ENCODE measurements around the gene CCDC7. TPM values are rescaled to one million over a fixed set of nuclear protein-coding genes. Genes with fewer than 3 reads are reported as not detected.
"Not testable (repeated sequence)": the region's sequence is repeated elsewhere in the genome, so short reads cannot be mapped to it uniquely, and the experiment has no call there.

CCDC7 gene
- 5.4 and 6.9 TPM in 2 replicates for total RNA-seq (2014; rRNA removed; shearing (Covaris generic))
- polyA plus RNA-seq (2014; cell fraction: nucleus; rRNA removed) = 3.6 and 10.6 TPM in 2 replicates

DNA sequence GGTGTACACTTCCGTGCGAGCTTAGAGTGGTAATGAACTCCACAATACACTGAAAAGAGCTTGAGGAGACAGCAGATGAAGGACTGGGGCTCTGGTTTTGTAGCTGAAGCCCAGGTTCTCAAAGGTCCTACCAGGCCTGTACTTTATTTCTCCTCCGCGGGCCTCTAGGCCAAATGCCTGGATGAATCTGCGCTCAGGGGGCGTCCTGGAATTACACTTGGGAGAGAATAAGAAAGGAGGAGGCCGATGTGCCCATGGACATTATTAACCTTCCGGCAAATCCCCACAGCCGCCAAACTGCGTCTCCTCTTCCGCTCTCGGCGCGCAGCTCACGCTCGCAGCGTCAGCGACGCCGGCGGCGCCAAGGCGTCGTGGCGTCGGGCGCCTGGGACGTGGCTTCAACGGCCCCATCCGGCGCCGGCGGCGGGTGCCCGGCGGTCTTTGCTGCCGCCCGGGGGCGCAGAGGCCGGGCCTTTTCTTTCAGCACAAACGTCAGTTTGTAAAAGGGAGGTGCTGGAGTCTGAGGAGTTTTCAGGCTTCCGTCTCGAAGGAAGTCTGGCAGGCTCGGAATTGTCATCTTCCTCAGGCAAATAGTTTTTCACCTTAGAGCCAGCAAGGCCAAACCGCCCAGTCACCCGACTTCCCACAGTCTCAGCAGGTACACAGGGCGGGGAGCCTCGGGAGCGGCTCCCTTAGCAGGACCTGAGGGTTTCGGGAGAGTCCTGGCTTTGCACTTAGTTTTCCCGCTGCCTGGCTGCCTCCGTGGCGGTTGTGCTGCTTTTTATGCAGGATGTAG is at the start of gene CCDC7:
CCDC7 (plus strand) TSS at position 401 of the 796 bp plus-strand sequence. CDS start 5,503 bp downstream, outside the sequence.
- DNase-seq (ENCODE audit: extremely low read depth, low read depth) = peak; percentile 77

GRCh38 chr10:32397163-32397562 is 48.8 kb upstream of the CCDC7 start:
- not testable (repeated sequence) for DNase-seq (ENCODE audit: extremely low read depth, low read depth)

GRCh38 chr10:32399720-32400119 is 46.2 kb upstream of the CCDC7 start:
- not testable (repeated sequence) for DNase-seq (ENCODE audit: extremely low read depth, low read depth)

DNA sequence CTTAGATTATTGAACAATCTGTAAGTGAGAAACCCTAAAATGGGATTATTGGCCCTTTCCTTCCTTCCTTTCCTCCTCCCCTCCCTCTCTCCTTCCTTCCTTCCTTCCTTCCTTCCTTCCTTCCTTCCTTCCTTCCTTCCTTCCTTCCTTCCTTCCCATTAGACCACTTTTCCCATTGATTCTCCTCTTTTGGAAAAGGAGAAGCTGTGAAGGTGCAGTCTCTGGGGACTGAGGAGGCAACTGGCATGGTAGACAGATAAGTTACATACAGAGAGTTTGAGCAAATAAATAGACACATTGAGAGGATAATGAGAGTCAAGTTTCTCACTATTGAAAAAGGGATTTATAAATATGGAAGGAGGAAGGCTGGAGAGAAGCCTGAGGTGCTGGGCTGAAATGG is 45.0 kb upstream of the CCDC7 start:
- no peak for DNase-seq (ENCODE audit: extremely low read depth, low read depth)

DNA sequence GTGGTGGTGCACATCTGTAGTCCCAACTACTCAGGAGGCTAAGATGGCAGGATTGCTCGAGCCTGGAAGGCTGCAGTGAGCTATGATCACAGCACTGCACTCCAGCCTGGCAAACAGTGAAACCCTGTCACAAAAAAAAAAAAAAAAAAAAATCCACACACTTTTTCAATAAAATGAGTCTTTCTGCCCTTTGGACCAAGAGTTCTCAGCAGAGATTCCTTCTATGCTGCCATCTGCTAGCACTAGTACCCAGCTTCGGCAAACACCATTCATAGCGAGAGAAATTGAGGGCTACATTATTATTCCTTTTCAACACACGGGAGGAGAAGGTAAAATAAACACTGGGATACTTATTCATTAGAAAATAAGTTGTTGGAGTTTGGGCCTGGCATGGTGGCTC is 43.4 kb upstream of the CCDC7 start:
- no peak for DNase-seq (ENCODE audit: extremely low read depth, low read depth)

DNA sequence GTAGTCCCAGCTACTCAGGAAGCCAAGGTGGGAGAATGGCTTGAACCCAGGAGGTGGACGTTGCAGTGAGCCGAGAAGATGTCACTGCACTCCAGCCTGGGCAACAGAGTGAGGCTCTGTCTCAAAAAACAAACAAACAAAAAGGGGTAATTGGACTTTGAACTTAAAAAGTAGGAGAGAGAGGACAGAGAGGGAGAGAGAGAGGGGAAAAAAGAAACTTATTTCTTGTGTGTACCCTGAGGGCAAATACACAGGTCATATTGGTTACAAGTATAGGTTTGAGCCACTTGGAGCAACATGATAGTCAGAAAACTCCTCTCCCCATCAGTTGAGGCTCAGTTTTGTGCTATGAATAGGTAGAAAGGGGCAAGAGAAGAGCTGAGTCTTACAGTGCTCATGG is 42.8 kb upstream of the CCDC7 start:
- no peak for DNase-seq (ENCODE audit: extremely low read depth, low read depth)

DNA sequence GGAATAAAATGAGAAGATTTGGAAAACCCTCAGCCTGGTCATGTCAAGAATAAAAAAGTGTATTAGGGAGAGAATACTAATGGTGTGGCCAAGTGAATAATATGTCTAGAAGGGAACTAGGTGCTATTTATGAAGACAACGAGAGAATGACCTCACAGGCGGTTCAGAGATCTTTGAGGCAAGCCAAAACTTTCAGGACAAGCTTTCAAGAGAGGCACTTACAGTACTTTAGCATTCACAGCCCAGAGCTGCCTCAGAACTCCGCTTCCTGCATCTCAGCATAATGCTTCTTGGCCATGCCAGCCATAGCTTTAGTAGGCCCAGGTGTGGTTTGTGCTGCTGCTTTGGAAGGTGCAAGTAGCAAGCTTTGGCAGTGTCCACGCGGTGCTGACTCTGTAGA is 37.2 kb upstream of the CCDC7 start:
- no peak for DNase-seq (ENCODE audit: extremely low read depth, low read depth)

DNA sequence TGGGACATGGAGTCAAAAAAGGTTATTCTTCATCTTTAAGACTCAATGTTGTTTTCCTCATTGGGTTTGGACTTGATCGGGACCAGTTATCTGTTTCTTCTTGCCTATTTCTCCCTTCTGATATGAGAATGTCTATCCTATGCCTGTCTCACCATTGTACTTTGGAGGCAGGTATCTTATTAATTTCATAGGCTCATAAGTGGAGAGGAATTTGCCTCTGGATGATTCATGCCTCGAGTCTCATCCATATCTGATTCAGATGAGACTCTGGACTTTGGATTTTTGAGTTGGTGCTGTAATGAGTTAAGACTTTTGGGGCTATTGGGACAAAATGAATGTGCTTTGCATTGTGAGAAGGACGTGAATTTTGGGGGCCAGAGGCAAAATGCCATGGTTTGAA is 36.2 kb upstream of the CCDC7 start:
- no peak for DNase-seq (ENCODE audit: extremely low read depth, low read depth)

- no peak for DNase-seq (ENCODE audit: extremely low read depth, low read depth)
These were observed 35.4 kb upstream of the CCDC7 start for GRCh38 chr10:32410569-32410968.

DNA sequence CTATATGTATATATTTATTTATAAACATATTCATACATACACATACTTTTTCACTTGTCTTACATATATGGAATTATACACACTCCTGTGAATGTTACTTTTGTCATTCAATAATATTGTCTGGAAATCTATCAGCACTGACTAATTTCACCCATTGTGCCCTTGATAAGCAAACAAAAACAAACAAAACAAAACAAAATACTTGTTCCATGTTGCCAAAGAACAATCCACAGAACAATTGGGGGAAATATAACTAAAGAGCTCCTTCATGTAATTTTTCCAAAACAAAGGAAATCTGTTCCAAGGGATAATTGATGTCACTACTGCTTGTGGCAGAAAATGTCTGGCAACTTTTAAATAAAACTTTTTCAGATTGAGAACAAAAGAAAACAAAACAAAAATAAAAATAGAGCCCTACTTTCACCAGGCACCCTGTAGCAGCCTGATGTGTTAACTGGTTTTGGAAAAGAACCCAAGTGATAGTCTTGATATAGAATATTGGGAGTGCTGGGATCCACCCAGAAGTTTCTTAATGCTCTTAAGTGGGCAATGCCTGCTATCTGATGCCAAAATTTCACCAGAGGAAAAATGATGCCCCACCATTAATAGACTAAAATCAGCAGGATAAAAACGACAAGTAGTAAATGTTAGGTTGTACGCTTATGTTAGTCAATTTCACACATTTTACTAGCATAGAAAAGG is 34.0 kb upstream of the CCDC7 start:
- no peak for DNase-seq (ENCODE audit: extremely low read depth, low read depth)

GRCh38 chr10:32412499-32412853 is 33.5 kb upstream of the CCDC7 start:
- DNase-seq (ENCODE audit: extremely low read depth, low read depth) = no peak

DNA sequence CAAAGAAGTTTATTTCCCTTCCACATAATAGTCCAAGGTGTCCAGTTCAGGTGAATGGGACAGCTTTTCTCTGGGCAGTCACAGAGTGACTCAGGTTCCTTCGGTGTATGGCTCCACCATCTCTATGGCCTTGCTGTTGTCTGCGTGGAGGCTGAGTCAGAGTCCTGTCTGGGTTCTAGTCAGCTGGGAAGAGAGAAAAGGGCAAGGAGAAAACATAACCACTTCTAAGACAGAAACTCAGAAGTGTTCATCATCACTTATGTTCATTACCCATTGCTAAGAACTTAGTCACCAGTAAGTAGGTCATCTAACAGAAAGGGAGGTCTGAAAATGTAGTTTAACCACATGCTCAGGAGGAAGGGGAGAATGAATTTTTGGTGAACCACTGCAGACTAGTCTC is 32.4 kb upstream of the CCDC7 start:
- DNase-seq (ENCODE audit: extremely low read depth, low read depth) = no peak

DNA sequence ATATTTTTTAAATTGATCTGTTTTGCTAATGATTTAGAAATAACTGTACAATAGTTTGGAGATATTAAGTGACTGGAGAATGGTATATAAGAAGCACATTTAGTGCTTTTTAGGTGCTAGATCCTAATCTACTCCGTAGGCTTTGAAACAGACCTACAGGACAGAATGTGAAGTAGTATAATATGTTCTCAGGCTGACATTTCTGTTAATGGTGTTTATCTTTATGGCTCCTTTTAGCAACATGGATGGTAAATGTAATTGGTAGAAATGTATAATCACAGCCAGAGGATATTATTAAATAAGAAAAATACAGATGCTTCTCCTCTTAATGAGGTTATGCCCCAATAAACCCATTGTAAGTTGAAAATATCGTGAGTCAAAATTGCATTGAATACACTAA is 30.6 kb upstream of the CCDC7 start:
- DNase-seq (ENCODE audit: extremely low read depth, low read depth) = no peak

DNA sequence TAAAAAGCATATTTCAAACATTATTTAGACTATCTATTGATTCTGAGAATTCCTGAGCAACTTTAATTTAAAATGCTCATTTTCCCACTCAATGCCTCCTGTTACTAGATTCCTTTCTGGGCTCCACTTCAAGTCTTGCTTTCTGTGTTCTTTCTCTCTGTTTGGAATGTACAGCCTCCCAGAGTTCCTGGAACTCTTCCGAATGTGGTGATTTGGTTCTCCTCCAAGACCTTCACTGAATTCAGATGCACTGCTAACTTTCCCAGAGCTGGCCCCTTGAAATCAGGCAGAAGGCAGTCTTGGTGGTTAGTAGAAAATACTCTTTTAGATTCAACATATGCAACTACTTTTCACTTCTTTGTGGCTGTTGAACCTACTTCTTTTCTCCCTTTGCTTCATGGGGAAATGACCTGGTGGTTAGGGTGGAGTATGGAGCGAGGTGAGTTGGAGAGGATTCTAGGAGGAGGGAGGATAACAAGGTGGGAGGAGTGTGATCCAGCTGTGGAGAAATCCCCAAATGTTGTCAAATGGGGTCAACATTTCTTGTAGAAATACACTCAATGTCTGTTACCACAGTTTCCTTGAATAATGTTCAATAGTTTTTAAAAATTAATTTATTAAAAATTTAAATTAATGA is 27.9 kb upstream of the CCDC7 start:
- DNase-seq (ENCODE audit: extremely low read depth, low read depth) = no peak

GRCh38 chr10:32418572-32418971 is 27.4 kb upstream of the CCDC7 start:
- no peak for DNase-seq (ENCODE audit: extremely low read depth, low read depth)

DNA sequence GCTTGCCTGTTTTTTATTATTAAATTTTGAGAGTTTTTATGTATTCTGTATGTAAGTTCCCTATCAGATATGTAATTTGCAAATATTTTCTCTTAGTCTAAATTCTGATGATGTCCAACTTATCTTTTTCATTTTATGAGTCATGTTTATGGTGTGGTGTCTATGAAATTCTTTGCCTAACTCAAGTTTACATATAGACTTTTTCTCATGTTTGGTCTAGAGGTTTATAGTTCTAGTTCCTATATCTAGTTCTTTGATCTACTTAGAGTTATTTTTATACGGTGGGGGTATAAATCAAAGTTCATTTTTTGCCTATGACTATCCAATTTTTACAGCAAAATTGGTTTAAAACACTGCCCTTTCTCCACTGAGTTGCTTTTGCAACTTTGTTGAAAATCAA is 26.3 kb upstream of the CCDC7 start:
- DNase-seq (ENCODE audit: extremely low read depth, low read depth) = no peak

DNA sequence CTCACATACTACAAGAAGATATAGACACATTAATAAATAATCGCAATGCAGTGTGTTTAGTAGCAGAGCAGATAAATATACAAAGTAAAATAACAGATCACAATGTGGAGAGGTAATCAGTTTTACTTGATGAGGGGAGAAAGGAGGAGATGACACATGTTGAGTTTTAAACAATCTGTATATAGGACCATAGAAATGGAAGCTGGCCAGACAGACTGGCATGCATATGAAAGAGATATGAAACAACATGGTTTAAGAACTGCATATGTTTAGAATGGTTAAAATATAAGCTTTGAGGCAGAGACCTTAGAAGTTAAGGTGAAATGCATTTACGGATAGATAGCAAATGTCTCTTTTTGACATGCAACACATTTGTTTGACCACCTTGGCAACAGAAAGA is 19.8 kb upstream of the CCDC7 start:
- no peak for DNase-seq (ENCODE audit: extremely low read depth, low read depth)

DNA sequence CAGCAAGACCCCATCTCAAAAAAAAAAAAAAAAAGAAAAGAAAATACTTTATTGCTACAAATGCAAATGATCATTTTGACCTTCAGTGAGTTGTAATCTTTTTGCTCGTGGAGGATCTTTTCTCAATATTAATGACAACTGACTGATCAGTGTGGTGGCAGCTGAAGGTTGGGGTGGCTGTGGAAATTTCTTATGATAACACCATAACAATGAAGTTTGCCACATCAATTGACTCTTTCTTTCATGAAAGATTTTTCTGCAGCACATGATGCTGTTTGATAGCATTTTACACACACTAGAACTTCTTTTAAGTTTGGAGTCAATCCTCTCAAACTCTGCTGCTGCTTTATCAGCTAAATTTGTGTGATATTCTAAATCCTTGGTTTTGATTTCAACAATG is 12.4 kb upstream of the CCDC7 start:
- no peak for DNase-seq (ENCODE audit: extremely low read depth, low read depth)

GRCh38 chr10:32436215-32436614 is 9.7 kb upstream of the CCDC7 start:
- DNase-seq (ENCODE audit: extremely low read depth, low read depth) = no peak

DNA sequence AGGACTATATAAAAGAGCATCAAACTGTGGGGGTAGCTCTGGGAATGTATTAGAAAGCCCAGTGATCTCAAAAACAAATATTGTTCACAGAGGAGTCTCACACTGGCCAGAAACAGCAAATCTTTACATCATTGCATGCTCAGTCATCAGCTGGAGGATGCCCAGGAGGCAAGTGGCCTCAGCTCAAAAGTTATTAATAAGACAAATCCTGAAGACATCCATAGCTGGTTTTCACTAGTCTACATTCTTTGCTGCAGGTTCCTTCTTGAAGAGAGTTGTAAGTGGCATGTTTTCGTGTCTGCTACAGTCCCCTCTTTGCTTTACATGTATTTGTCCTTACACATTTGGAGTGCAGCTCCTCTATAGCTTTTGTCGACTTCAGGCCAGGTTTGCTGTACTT is 8.6 kb upstream of the CCDC7 start:
- DNase-seq (ENCODE audit: extremely low read depth, low read depth) = no peak

DNA sequence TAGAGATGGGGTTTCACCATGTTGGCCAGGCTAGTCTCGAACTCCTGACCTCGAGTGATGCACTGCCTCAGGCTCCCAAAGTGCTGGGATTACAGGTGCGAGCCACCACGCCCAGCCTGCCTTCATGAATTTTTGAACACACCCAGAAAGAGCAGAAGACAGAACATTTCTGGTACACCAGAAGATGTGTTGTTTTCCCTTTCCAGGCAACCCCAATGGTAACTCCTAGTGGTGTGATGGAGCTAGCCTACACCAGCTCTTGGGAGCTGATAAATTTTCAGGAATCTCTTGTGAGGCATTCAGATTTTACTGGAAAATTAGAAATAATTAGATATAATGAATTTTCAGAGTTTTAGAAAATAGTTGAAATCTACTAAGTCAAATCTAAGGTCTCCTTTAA is 904 bp upstream of the CCDC7 start:
- no peak for DNase-seq (ENCODE audit: extremely low read depth, low read depth)
